PC-9 (cell line): ENCODE results near the gene SMCO2. TPM values are rescaled to one million over a fixed set of nuclear protein-coding genes. Genes with fewer than 3 reads are reported as not detected.
A peak's percentile ranks its signal among the peaks of the same experiment; 100 is the strongest.

Source experiments
- BruUV-seq: library from RNA; stranded (reverse); fragments of 400-500 nt; replicated peaks from 2 replicates; lab custom pipeline; 2021; lab: Mats Ljungman, UMichigan
- CTCF ChIA-PET: fragments of 300-600 bp; sonication (Branson Sonifier 250); formaldehyde crosslinking; loops from one replicate; lab custom pipeline; 2022; ENCODE audit warnings: antibody characterized with exemption; lab: Charles Lee
- POLR2A ChIA-PET: fragments of 300-600 bp; sonication (Branson Sonifier 250); formaldehyde crosslinking; loops from one replicate; lab custom pipeline; 2022; ENCODE audit warnings: antibody characterized with exemption; ENCODE audit not compliant: unreplicated experiment; lab: Charles Lee
- DNase-seq, 2 experiments: peaks; one replicate each; pipeline versions ENCODE4 v3.0.0 to v3.0.0-alpha.2; 2015 to 2022; ENCODE audit warnings: mixed read lengths in 1 of 2
- H2AFZ ChIP-seq: fragments of 200-600 bp; sonication (generic); 2 replicates; pipeline ENCODE4 v1.8.1; 2017; ENCODE audit warnings: antibody characterized with exemption
- H3F3A ChIP-seq: fragments of 200-600 bp; sonication (generic); 2 replicates; pipeline ENCODE4 v1.8.1; 2017; ENCODE audit warnings: antibody characterized with exemption, mild to moderate bottlenecking, low read depth; ENCODE audit not compliant: insufficient read depth
- H3K27ac ChIP-seq: fragments of 200-600 bp; sonication (generic); 2 replicates; pipeline ENCODE4 v1.6.1; 2016; ENCODE audit warnings: mixed run types
- H3K27me3 ChIP-seq: fragments of 200-600 bp; sonication (generic); 2 replicates; pipeline ENCODE4 v1.6.1; 2016; ENCODE audit warnings: low read depth, mixed run types; ENCODE audit not compliant: insufficient read depth
- H3K36me3 ChIP-seq: fragments of 200-600 bp; sonication (generic); 2 replicates; pipeline ENCODE4 v1.6.1; 2016; ENCODE audit warnings: low read depth, mixed run types
- H3K4me1 ChIP-seq: fragments of 200-600 bp; sonication (generic); replicated peaks from 2 replicates; pipeline ENCODE4 v1.6.1; 2016; ENCODE audit warnings: mixed run types; ENCODE audit not compliant: insufficient read depth
- H3K4me2 ChIP-seq: fragments of 200-600 bp; sonication (generic); 2 replicates; pipeline ENCODE4 v1.6.1; 2017; ENCODE audit warnings: mixed run types
- H3K4me3 ChIP-seq: fragments of 200-600 bp; sonication (generic); 2 replicates; pipeline ENCODE4 v1.6.1; 2016; ENCODE audit warnings: mixed run types
- H3K79me2 ChIP-seq: fragments of 200-600 bp; sonication (generic); 2 replicates; pipeline ENCODE4 v1.6.1; 2017; ENCODE audit warnings: low read depth, mixed run types
- H3K9me2 ChIP-seq: fragments of 200-600 bp; sonication (generic); 2 replicates; pipeline ENCODE4 v1.8.1; 2017; ENCODE audit warnings: mild to moderate bottlenecking; ENCODE audit not compliant: insufficient read depth
- H3K9me3 ChIP-seq: fragments of 200-600 bp; sonication (generic); 2 replicates; pipeline ENCODE4 v1.8.1; 2016; ENCODE audit warnings: low read depth; ENCODE audit not compliant: insufficient read depth
- H4K20me1 ChIP-seq: fragments of 200-600 bp; sonication (generic); 2 replicates; pipeline ENCODE4 v1.8.1; 2017; ENCODE audit not compliant: insufficient read depth
- EZH2 ChIP-seq: fragments of 200-600 bp; sonication (generic); IDR thresholded peaks from 2 replicates; pipeline ENCODE4 v1.8.0; 2017; ENCODE audit warnings: antibody characterized with exemption, low read depth
- intact Hi-C: fragments of 100-400 bp; cut with micrococcal nuclease; formaldehyde crosslinking; loops from one replicate; pipeline ENCODE4 v1.10.0; 2022; ENCODE audit not compliant: unreplicated experiment
- total RNA-seq: library from RNA; stranded (reverse); gene quantifications from 2 replicates; pipeline ENCODE4 v1.2.3, GENCODE V29; 2021
- TF ChIP-seq, protein P1 (sequence below): fragments of 200-600 bp; sonication (generic); conservative IDR thresholded peaks from 2 replicates; pipeline ENCODE4 v1.6.1; 2017; ENCODE audit warnings: mixed run types, antibody characterized with exemption, mild to moderate bottlenecking, moderate library complexity

Gene SMCO2
- total RNA-seq, 1 experiment from 2014 or later, result 3.7 TPM

DNA sequence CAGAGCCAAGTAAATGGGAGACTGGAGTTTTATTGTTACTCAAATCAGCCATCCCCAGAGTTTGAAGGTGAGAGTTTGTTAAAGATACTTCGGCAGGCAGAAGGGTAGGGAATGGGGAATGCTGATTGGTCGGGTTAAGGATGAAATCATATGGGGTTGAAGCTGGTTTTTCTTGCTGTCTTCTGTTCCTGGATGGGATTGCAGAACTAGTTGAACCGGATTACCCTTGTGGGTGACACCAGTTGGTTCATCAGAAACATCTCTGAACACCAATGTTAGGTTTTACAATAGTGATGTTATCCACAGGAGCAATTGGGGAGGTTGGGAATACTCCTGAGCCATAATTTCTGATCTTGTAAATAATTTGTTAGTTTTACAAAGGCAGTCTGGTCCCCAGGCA is 18.7 kb upstream of the SMCO2 start:
- H3K36me3 ChIP-seq, result no peaks in the 10 kb centered on the region
- peaks cover 13% of the 10 kb centered on the region; the same call in 1 of the 2 replicates for H3F3A ChIP-seq
- no peak for TF ChIP-seq EZH2
- TF ChIP-seq, protein P1, sequence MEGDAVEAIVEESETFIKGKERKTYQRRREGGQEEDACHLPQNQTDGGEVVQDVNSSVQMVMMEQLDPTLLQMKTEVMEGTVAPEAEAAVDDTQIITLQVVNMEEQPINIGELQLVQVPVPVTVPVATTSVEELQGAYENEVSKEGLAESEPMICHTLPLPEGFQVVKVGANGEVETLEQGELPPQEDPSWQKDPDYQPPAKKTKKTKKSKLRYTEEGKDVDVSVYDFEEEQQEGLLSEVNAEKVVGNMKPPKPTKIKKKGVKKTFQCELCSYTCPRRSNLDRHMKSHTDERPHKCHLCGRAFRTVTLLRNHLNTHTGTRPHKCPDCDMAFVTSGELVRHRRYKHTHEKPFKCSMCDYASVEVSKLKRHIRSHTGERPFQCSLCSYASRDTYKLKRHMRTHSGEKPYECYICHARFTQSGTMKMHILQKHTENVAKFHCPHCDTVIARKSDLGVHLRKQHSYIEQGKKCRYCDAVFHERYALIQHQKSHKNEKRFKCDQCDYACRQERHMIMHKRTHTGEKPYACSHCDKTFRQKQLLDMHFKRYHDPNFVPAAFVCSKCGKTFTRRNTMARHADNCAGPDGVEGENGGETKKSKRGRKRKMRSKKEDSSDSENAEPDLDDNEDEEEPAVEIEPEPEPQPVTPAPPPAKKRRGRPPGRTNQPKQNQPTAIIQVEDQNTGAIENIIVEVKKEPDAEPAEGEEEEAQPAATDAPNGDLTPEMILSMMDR, result no peak
- H3K4me1 ChIP-seq, result 0 out of 2 replicates have a peak, but pooled peaks cover 8% of the 10 kb centered on the region
- no peaks in the 10 kb centered on the region for H4K20me1 ChIP-seq
- H3K4me2 ChIP-seq, result no peak overlapping the region
- DNase-seq, result peak in 1 of 2 experiments; percentile 8
- no peaks in the 10 kb centered on the region for H3K9me2 ChIP-seq
- H3K79me2 ChIP-seq, result no peaks in the 10 kb centered on the region
- CTCF ChIA-PET, result interaction anchor here (0.6 kb wide), 1 partner anchor 88 kb away, joined by 7 read pairs; no protein-coding TSS in a partner anchor
- POLR2A ChIA-PET, result no interaction called here
- BruUV-seq, result no TSS peak
- H2AFZ ChIP-seq, result no peak overlapping the region
- no peak overlapping the region for H3K27ac ChIP-seq
- intact Hi-C loops, result no loop called here
- no peak overlapping the region for H3K4me3 ChIP-seq
- no peaks in the 10 kb centered on the region for H3K27me3 ChIP-seq
- no peaks in the 10 kb centered on the region for H3K9me3 ChIP-seq

DNA sequence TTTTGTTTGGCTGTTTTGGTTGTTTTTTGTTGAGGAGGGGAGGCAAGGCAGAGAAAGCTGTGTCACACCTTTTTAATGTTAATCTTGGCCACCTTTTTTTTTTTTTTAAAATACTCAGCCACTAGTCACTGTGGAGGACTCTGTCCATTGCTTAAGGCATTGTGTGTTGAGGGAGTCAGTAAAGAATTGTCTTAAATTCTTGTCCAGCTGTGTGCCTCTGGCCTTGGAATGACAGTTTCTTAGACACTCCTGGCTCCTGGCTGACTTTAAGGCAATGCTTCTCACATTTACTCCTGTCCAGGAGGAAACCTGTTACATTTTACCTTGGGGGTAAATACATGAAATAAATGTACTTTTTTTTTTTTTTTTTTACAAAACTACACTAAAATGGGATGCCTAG is 18.1 kb upstream of the SMCO2 start:
- Histone ChIP-seq H3F3A (peaks cover 13% of the 10 kb centered on the region; the same call in 1 of the 2 replicates), H3K9me2 (no peaks in the 10 kb centered on the region), H3K36me3 (no peaks in the 10 kb centered on the region), H2AFZ (no peak overlapping the region), H3K9me3 (no peaks in the 10 kb centered on the region), H3K79me2 (no peaks in the 10 kb centered on the region), H3K27ac (no peak overlapping the region), H4K20me1 (no peaks in the 10 kb centered on the region), H3K27me3 (no peaks in the 10 kb centered on the region), H3K4me2 (no peak overlapping the region), H3K4me3 (no peak overlapping the region), H3K4me1 (0 out of 2 replicates have a peak, but pooled peaks cover 8% of the 10 kb centered on the region)
- BruUV-seq, result no TSS peak
- DNase-seq, result no peak
- intact Hi-C loops, result no loop called here
- ChIA-PET CTCF (interaction anchor here (0.6 kb wide), 1 partner anchor 89 kb away, joined by 7 read pairs; no protein-coding TSS in a partner anchor), POLR2A (no interaction called here)
- no peak for TF ChIP-seq EZH2
- TF ChIP-seq, protein P1, result no peak

DNA sequence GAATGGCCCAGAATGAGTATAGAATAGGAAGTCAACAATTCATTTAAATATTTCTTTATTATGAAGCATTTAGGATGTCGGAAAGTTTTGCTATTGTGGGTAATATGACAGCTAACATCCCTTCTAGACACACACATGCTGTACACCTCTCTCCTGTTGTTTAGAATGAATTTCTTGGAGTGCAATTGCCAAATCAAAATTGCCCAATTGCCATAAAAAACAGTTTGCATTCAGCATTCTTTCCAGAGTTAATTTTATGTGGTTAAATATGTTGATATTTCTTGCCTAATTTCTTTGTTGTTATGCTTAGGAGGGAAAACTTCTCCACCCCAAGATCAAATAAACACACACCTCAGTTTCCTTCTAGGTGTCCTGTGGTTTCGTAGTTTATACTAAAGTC is 16.9 kb upstream of the SMCO2 start:
- 0 out of 2 replicates have a peak, but pooled peaks cover 8% of the 10 kb centered on the region for H3K4me1 ChIP-seq
- H2AFZ ChIP-seq, result no peak overlapping the region
- no peaks in the 10 kb centered on the region for H3K36me3 ChIP-seq
- no peaks in the 10 kb centered on the region for H3K27me3 ChIP-seq
- no peak overlapping the region for H3K4me3 ChIP-seq
- TF ChIP-seq, protein P1, result no peak
- no TSS peak for BruUV-seq
- H3K9me3 ChIP-seq, result no peaks in the 10 kb centered on the region
- no peak overlapping the region for H3K27ac ChIP-seq
- peaks cover 5% of the 10 kb centered on the region; the same call in 1 of the 2 replicates for H3F3A ChIP-seq
- H3K9me2 ChIP-seq, result no peaks in the 10 kb centered on the region
- ChIA-PET CTCF (no interaction called here), POLR2A (no interaction called here)
- H3K79me2 ChIP-seq, result no peaks in the 10 kb centered on the region
- no peak for DNase-seq
- no peaks in the 10 kb centered on the region for H4K20me1 ChIP-seq
- no peak overlapping the region for H3K4me2 ChIP-seq
- intact Hi-C loops, result no loop called here
